ENCODE measurements around the gene TASP1. TPM values are rescaled to one million over a fixed set of nuclear protein-coding genes. Genes with fewer than 3 reads are reported as not detected.

Gene TASP1
- total RNA-seq, 1 donor from 2014 or later: 5.5 TPM

DNA sequence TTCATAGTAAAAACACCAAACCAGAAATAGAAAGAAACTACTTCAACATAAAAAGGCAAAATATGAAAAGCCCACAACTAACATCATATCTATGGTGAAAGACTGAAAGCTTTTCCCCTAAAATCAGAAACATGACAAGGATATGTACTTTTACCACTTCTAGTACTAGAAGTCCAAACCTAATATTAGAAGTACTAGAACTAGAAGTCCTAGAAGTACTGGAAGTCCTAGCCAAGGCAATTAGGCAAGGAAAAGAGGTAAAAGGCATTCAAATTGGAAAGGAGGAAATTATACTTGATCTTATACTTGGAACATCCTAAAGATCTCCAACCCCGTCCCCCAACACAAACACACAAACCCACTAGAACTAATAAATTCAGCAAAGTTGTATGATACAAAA lies 74.9 kb downstream of the TASP1 start:
- peaks cover 17% of the 10 kb centered on the region for H3K9me3 ChIP-seq (replicated peaks)
- H3K4me1 ChIP-seq: peaks cover 3% of the 10 kb centered on the region
- H3K27me3 ChIP-seq (ENCODE audit: low read depth): no peaks in the 10 kb centered on the region
- H3K4me3 ChIP-seq: no peak overlapping the region
- H3K36me3 ChIP-seq: peaks cover 10% of the 10 kb centered on the region
- H3K27ac ChIP-seq (replicated peaks): no peak overlapping the region
- no peak for DNase-seq
- intact Hi-C loops (cut with micrococcal nuclease): no loop called here
- TF ChIP-seq, protein P1, sequence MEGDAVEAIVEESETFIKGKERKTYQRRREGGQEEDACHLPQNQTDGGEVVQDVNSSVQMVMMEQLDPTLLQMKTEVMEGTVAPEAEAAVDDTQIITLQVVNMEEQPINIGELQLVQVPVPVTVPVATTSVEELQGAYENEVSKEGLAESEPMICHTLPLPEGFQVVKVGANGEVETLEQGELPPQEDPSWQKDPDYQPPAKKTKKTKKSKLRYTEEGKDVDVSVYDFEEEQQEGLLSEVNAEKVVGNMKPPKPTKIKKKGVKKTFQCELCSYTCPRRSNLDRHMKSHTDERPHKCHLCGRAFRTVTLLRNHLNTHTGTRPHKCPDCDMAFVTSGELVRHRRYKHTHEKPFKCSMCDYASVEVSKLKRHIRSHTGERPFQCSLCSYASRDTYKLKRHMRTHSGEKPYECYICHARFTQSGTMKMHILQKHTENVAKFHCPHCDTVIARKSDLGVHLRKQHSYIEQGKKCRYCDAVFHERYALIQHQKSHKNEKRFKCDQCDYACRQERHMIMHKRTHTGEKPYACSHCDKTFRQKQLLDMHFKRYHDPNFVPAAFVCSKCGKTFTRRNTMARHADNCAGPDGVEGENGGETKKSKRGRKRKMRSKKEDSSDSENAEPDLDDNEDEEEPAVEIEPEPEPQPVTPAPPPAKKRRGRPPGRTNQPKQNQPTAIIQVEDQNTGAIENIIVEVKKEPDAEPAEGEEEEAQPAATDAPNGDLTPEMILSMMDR (IDR thresholded peaks at IDR 0.05; ENCODE audit: borderline replicate concordance): no peak

DNA sequence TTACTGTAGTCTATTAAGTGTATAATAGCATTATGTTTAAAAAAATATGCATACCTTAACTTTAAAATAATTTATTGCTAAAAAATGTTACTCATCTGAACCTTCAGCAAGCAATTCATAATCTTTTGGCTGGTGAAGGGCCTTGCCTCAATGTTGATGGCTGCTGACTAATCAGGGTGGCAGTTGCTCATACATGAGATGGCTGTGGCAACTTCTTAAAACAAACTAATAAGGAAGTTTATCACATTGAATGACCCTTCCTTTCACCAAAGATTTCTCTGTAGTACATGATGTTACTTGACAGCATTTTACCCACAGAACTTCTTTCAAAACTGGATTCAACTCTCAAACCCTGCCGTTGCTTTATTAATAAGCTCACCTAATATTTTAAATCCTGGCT lies 84.0 kb downstream of the TASP1 start:
- no peak overlapping the region for H3K4me3 ChIP-seq
- no peaks in the 10 kb centered on the region for H3K4me1 ChIP-seq
- TF ChIP-seq, protein P1 (IDR thresholded peaks at IDR 0.05; ENCODE audit: borderline replicate concordance): no peak
- DNase-seq: no peak
- no peaks in the 10 kb centered on the region for H3K36me3 ChIP-seq
- H3K27ac ChIP-seq (replicated peaks): no peak overlapping the region
- no peaks in the 10 kb centered on the region for H3K27me3 ChIP-seq (ENCODE audit: low read depth)
- no peaks in the 10 kb centered on the region for H3K9me3 ChIP-seq (replicated peaks)
- intact Hi-C loops (cut with micrococcal nuclease): no loop called here

DNA sequence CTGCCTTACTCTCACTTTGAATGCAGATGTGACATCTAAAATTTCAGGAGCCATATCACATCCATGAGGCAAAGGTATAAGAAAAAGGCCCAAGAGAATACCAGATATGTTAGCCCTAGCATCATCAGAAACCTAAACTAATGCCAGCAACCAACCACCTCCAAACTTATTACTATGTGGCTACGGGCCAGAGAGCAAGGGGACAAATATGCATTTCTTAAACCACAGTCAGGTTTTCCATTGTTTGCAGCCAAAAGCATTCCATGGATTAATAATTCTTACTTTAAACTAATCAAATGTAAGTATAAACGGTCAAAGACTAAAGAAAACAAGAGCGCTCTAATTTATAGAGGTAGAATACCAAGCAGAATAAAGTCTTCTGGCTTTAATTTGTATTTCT lies 84.7 kb downstream of the TASP1 start:
- Histone ChIP-seq H3K36me3 (no peaks in the 10 kb centered on the region), H3K9me3 (replicated peaks) (no peaks in the 10 kb centered on the region), H3K27me3 (ENCODE audit: low read depth) (no peaks in the 10 kb centered on the region), H3K4me1 (no peaks in the 10 kb centered on the region), H3K27ac (replicated peaks) (no peak overlapping the region), H3K4me3 (no peak overlapping the region)
- no peak for DNase-seq
- intact Hi-C loops (cut with micrococcal nuclease): no loop called here
- TF ChIP-seq, protein P1 (IDR thresholded peaks at IDR 0.05; ENCODE audit: borderline replicate concordance): no peak

DNA sequence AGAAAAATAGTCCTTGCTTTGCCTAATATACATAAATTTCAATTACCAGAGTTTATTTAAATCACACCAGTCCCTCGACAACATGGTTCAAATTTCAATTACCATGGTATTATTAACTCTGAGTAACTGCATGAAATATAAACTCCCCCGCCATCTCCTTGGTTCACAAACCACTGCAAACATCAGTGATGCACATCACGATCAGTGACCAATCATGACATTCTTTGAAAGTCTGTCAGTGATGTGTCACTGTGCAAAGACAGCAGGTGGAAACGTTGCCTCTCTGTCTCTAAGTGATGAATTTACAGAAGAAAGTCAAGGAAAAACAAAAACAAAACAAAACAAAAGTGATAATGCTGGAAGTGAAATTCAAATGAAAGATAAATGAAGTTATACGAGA lies 86.7 kb downstream of the TASP1 start:
- Histone ChIP-seq H3K4me1 (no peaks in the 10 kb centered on the region), H3K27me3 (ENCODE audit: low read depth) (no peaks in the 10 kb centered on the region), H3K27ac (replicated peaks) (no peak overlapping the region), H3K36me3 (no peaks in the 10 kb centered on the region), H3K9me3 (replicated peaks) (no peaks in the 10 kb centered on the region), H3K4me3 (no peak overlapping the region)
- intact Hi-C loops (cut with micrococcal nuclease): no loop called here
- no peak for DNase-seq
- TF ChIP-seq, protein P1 (IDR thresholded peaks at IDR 0.05; ENCODE audit: borderline replicate concordance): no peak

DNA sequence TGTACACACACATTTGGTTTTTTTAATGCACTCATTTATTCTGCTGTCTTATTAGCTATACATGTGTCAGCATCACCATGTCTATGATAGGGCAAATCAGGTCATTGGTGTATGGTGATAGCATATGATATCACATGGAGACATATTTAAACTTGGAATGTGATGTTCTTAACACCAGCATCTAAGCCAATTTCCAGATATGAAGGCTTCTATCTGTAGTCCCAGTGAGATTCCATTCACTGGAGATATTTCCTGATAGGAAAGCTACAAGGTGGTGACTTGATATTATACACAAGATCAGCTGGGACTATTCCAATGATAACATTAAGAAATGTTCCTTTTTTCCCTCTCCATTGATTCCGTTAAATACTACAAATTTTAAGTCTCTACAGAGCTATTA lies 89.3 kb downstream of the TASP1 start:
- H3K4me1 ChIP-seq: no peaks in the 10 kb centered on the region
- no peak overlapping the region for H3K27ac ChIP-seq (replicated peaks)
- intact Hi-C loops (cut with micrococcal nuclease): no loop called here
- no peaks in the 10 kb centered on the region for H3K9me3 ChIP-seq (replicated peaks)
- no peaks in the 10 kb centered on the region for H3K36me3 ChIP-seq
- TF ChIP-seq, protein P1 (IDR thresholded peaks at IDR 0.05; ENCODE audit: borderline replicate concordance): no peak
- H3K4me3 ChIP-seq: no peak overlapping the region
- H3K27me3 ChIP-seq (ENCODE audit: low read depth): no peaks in the 10 kb centered on the region
- no peak for DNase-seq
